Activated naive CD4-positive, alpha-beta T cell (primary cell): ENCODE results near the gene CCDC117.
"Not testable (repeated sequence)": the region's sequence is repeated elsewhere in the genome, so short reads cannot be mapped to it uniquely, and the experiment has no call there.

Experiments
- DNase-seq, 4 experiments: peaks; one replicate each; lab custom pipeline; 2025; lab: John Stamatoyannopoulos, UW

Gene CCDC117

GRCh38 chr22:28801845-28802594, 29.5 kb downstream of the CCDC117 start:
- DNase-seq: no peak

GRCh38 chr22:28802595-28803123, 30.2 kb downstream of the CCDC117 start:
- no peak for DNase-seq

- not testable (repeated sequence) for DNase-seq
These were observed 32.9 kb downstream of the CCDC117 start for GRCh38 chr22:28805426-28805825.

DNA sequence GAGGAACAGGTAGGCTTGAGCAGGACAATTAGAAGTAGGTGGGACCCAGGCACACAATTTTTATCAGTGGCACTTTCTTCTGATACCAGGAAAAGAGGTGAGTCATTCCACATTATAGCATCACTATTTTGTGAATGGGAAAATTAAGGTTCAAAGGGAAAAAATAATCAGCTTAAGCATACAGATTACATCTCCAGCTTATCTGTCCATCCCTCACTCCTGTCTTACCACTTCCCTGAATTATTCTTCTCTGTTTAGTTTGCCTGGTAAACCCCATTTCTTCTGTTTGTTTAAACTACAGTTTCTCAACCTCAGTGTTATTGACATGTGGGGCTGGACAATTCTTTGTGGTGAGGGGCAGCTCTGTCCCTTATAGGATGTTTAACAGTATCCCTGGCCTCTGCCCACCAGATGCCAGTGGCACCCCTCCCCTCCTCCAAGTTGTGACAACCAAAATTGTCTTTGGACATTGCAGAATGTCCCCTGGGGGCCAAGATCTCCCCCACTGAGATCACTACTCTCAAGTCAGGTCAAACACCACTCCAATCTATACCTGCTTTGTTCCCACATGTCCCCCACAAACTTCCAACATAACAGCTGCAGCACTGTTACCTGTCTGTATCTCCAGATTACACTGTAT, 36.3 kb downstream of the CCDC117 start:
- DNase-seq: no peak

DNA sequence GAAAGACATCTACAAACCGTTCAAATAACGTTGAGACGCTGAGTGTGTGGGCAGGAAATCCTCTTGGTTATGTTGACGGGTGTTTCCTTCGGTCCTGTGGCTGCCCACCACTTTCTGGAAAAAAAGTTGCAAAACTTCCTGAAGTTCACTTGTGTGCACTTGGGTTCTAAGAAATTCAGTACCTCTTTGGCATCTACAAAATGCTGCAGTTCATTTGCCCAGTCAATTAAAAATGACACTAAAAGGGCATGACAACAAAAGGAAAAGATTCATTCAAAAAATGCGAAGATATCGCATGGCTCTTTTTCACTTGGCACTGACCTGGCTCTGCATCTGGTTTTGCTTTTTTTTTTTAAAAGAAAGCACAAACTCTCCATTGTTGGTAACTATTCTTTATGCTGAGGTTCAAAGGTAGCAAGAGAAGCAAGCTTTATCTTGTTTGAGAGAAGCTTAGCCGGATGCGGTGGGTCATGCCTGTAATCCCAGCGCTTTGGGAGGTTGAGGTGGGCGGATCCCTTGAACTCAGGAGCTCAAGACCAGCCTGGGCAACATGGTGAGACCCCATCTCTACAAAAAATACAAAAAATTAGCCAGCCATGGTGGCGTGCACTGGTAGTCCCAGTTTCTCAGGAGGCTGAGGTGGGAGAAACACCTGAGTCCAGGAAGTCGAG, 38.5 kb downstream of the CCDC117 start:
- peak in 1 of 4 experiments; percentile 18 for DNase-seq

- DNase-seq: no peak
These were observed 40.0 kb downstream of the CCDC117 start for GRCh38 chr22:28812516-28812915.

GRCh38 chr22:28813772-28814518, 41.5 kb downstream of the CCDC117 start:
- no peak for DNase-seq

DNA sequence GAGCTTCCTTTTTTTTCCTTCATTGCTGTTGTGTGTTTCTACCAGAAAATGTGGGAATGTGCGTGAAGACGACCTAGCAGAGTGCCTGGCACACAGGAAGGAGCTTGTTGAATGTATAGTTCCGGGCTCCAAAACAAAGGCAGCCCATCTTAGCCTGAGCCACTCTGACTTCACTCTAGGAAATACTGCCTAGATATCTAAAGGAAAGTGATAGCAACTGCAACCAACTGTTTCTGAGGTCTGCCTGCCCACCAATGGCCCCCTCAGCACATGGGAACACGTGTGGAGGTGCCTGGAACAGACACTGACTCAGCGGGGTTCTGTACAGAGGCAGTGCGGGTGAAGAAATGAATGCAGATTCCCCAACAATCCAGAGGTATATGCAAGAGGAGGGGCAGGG, 42.6 kb downstream of the CCDC117 start:
- DNase-seq: no peak

DNA sequence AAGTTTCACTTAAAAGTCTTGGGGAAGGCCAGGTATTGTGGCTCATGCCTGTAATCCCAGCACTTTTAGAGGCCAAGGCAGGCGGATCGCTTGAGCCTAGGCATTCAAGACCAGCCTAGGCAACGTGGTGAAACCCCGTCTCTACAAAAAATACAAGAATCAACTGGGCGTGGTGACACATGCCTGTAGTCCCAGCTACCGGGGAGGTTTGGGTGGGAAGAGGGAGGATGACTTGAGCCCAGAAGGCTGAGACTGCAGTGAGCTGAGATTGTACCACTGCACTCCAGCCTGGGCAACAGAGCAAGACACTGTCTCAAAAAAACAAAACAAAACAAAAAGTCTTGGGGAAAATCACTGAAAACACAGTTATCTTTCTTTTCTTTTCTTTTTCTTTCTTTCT, 43.2 kb downstream of the CCDC117 start:
- DNase-seq: no peak

GRCh38 chr22:28817064-28817463, 44.6 kb downstream of the CCDC117 start:
- no peak for DNase-seq

DNA sequence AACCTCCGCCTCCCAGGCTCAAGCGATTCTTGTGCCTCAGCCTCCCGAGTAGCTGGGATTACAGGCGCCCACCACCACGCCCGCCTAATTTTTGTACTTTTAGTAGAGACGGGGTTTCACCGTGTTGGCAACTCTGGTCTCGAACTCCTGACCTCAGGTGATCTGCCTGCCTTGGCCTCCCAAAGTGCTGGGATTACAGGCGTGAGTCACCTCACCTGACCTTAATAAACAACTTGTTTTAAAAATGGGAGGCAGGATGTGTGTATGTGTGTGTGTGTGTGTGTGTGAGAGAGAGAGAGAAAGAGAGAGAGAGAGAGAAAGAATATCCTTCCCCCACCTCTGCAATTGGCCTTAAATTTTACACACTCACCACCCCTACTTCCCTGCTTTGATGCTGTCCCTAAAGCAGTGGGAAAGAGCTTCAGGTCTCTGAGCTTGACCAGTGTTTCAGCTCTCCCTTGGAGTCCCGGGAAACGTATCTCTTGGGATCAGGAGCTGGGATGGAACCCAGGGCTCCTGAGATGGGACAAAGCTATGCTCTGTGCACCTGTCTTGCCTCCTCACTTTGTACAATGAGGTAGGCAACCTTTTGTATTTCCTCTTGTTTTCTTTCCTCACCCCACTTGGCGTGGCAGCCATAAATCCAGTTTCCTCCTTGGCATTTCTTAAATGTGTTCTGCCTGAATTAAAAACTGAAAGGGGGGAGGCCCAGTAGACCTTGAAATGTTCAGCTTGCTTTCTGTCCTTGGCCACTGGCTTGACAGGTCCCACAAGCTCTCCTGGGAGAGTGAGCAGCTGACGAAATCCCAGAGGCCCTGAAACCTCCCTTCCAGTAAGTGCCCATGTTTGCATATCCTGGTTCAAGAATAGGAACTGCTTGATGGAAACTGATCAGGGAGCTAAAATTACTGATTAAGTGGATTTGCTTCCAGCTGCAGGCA, 45.7 kb downstream of the CCDC117 start:
- DNase-seq: no peak

DNA sequence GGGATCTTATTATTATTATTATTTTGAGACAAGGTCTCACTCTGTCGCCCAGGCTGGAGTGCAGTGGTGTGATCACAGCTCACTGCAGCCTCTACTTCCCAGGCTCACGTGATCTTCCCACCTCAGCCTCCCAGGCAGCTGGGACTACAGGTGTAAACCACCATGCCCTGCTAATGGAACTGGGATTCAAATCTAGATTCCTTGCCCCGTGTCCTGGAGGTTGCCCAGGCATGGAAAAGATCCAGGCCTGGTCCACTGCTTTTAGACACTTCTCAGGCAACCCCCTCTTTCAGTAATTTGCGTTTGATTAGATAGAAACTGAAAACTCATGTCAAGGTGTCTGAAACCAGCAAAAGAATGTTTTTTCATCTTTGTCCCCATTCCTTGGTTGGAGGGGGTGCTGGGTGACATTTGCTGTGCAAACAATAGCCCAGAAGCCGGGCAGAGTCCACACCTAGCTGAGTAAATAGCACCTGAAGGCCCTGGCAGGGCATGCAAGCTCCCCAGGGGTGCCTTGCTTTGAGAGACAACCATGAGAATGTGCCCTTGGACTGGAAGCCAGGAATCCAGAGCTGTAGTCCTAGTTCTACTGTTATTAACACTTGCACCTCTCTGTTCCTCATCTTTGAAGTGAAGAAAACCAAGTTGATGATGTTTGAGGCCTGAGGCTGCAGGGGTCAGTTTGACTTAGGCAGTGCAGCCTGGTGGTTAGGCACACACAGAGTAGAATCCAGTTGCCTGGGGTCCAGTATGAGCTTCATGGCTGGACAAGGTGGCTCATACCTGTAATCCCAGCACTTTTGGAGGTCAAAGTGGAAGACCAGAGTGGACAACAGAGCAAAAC, 47.0 kb downstream of the CCDC117 start:
- no peak for DNase-seq

- no peak for DNase-seq
These were observed 48.4 kb downstream of the CCDC117 start for GRCh38 chr22:28820885-28821284.

DNA sequence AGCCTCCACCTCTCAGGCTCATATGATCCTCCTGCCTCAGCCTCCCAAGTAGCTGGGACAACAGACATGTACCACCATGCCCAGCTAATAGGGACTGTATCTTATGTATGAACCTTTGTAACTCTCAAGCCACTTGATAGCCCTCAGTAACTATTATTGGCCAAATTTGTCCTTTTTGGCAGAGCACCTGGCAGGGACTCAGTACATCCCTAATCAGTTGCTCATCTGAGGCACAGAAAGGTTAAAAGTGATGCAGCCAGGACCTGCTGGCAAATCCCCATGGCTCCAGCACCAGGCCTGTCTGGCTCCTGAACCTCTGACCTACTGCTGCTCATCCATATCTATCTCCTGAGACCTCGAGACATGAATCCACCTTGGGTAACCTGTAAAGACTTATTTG, 49.0 kb downstream of the CCDC117 start:
- DNase-seq: no peak

GRCh38 chr22:28822930-28823551, 50.5 kb downstream of the CCDC117 start:
- peak in 1 of 4 experiments; percentile 22 for DNase-seq

DNA sequence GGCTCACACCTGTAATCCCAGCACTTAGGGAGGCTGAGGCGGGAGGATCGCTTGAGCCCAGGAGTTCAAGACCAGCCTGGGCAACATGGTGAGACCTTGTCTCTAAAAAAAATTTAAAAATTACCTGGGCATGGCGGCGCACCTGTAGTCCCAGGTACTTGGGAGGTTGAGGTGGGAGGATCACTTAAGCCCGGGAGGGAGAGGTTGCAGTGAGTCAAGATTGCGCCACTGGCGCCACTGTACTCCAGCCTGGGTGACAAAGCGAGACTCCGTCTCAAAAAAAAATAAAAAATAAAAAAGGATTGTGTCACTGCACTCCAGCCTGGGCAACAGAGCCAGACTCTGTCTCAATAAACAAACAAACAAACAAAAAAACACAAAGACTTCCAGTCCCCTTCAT, 52.0 kb downstream of the CCDC117 start:
- DNase-seq: not testable (repeated sequence)

DNA sequence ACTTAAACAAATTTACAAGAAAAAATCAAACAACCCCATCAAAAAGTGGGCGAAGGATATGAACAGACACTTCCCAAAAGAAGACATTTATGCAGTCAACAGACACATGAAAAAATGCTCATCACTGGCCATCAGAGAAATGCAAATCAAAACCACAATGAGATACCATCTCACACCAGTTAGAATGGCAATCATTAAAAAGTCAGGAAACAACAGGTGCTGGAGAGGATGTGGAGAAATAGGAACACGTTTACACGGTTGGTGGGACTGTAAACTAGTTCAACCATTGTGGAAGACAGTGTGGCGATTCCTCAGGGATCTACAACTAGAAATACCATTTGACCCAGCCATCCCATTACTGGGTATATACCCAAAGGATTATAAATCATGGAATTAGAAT, 53.9 kb downstream of the CCDC117 start:
- DNase-seq: not testable (repeated sequence)

- DNase-seq: no peak
These were observed 54.4 kb downstream of the CCDC117 start for GRCh38 chr22:28826921-28827320.

DNA sequence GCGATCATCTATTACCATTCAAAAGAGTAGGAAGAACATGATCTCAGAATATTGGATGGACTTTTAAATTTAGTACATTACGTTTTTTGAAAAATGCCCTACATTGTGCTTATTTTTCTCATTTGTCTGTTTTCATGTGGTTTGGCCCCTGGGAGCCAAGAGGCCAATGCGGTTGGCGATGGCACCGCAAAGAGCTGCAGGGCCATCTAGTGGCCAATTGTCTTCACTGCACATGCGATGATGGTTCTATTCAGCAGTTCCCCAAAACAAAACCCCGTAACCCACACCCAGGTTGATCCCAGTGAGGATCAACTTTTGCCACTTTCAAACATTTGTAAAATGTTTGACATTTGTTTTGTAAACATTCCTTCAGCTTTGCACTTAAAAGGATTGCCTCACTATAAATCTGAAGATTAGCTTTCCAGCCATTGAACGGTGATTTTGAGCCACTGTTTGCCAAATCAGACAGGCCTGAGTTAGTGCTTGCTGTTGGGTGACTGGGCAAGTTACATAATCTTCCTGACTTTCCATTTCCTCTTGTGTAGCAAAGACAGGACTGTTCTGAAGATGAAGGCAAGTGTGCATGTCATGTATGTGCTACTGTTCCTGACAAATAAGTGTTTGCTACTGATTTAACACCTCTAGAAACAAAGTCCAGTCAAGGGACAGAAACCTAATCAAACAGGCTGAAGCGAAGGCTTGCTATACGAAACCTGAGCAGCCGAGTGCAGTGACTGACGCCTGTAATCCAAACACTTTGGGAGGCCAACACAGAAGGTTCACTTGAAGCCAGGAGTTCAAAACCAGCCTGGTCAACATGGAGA, 57.1 kb downstream of the CCDC117 start:
- peak; percentile 27 to 65 (median 41) for DNase-seq
